ENCODE results near the gene NABP2.
"Not testable (repeated sequence)": the region's sequence is repeated elsewhere in the genome, so short reads cannot be mapped to it uniquely, and the experiment has no call there.

NABP2 gene

GRCh38 chr12:56247923-56248322 lies 23.8 kb downstream of the NABP2 start:
- DNase-seq (ENCODE audit: low spot score), result no peak

GRCh38 chr12:56248711-56249110 lies 24.6 kb downstream of the NABP2 start:
- no peak for DNase-seq (ENCODE audit: low spot score)

- no peak for DNase-seq (ENCODE audit: low spot score)
Measured at GRCh38 chr12:56252649-56253048, 28.5 kb downstream of the NABP2 start.

- no peak for DNase-seq (ENCODE audit: low spot score)
Measured at GRCh38 chr12:56253091-56253490, 28.9 kb downstream of the NABP2 start.

- no peak for DNase-seq (ENCODE audit: low spot score)
Measured at GRCh38 chr12:56255671-56256070, 31.5 kb downstream of the NABP2 start.

- DNase-seq (ENCODE audit: low spot score), result no peak
Measured at GRCh38 chr12:56256326-56256960, 32.3 kb downstream of the NABP2 start.

GRCh38 chr12:56257071-56257470 lies 32.9 kb downstream of the NABP2 start:
- DNase-seq (ENCODE audit: low spot score), result no peak

- DNase-seq (ENCODE audit: low spot score), result no peak
Measured at GRCh38 chr12:56257491-56258067, 33.4 kb downstream of the NABP2 start.

GRCh38 chr12:56258068-56258819 lies 34.1 kb downstream of the NABP2 start, which contains the start of gene ANKRD52:
ANKRD52 (minus strand) TSS chr12:56258384; CDS start chr12:56258269, 115 bp downstream.
- DNase-seq (ENCODE audit: low spot score), result peak; percentile 72

GRCh38 chr12:56258820-56259183 lies 34.7 kb downstream of the NABP2 start:
- DNase-seq (ENCODE audit: low spot score), result no peak

GRCh38 chr12:56260380-56260779 lies 36.2 kb downstream of the NABP2 start:
- no peak for DNase-seq (ENCODE audit: low spot score)

- DNase-seq (ENCODE audit: low spot score), result no peak
Measured at GRCh38 chr12:56260921-56261320, 36.8 kb downstream of the NABP2 start.

GRCh38 chr12:56261503-56262232 lies 37.5 kb downstream of the NABP2 start:
- DNase-seq (ENCODE audit: low spot score), result peak; percentile 87

- not testable (repeated sequence) for DNase-seq (ENCODE audit: low spot score)
Measured at GRCh38 chr12:56262955-56263354, 38.8 kb downstream of the NABP2 start.

GRCh38 chr12:56266068-56266692 lies 42.0 kb downstream of the NABP2 start:
- DNase-seq (ENCODE audit: low spot score), result not testable (repeated sequence)

GRCh38 chr12:56266693-56267442 lies 42.7 kb downstream of the NABP2 start, which contains the start of gene COQ10A:
COQ10A (plus strand) TSS chr12:56266942; CDS start chr12:56267119, 177 bp downstream.
- DNase-seq (ENCODE audit: low spot score), result peak; percentile 91

- DNase-seq (ENCODE audit: low spot score), result no peak
Measured at GRCh38 chr12:56267443-56268071, 43.4 kb downstream of the NABP2 start.

GRCh38 chr12:56271031-56271430 lies 46.9 kb downstream of the NABP2 start:
- DNase-seq (ENCODE audit: low spot score), result no peak

- DNase-seq (ENCODE audit: low spot score), result not testable (repeated sequence)
Measured at GRCh38 chr12:56272468-56272867, 48.3 kb downstream of the NABP2 start.

GRCh38 chr12:56274299-56274698 lies 50.2 kb downstream of the NABP2 start:
- no peak for DNase-seq (ENCODE audit: low spot score)

- no peak for DNase-seq (ENCODE audit: low spot score)
Measured at GRCh38 chr12:56278905-56279304, 54.8 kb downstream of the NABP2 start.

Measured in SW480 (cell line).